Cardiac muscle cell (in vitro differentiated cells and primary cell): ENCODE measurements around the gene SH3RF3. TPM values are rescaled to one million over a fixed set of nuclear protein-coding genes. Genes with fewer than 3 reads are reported as not detected.

Experiments
- DNase-seq, 2 donors: peaks; one replicate each; pipeline versions ENCODE4 v3.0.0 to v3.0.0-alpha.2; 2010 to 2017; ENCODE audit warnings: low read depth in 1 of 2, low spot score in 1 of 2
- H3K27ac ChIP-seq: fragments of 200-600 bp; sonication (generic); 2 replicates; pipeline ENCODE4 v1.5.1; 2016
- H3K27me3 ChIP-seq: fragments of 200-600 bp; sonication (generic); 2 replicates; pipeline ENCODE4 v1.6.0; 2016; ENCODE audit warnings: control low read depth
- H3K36me3 ChIP-seq: fragments of 200-600 bp; sonication (generic); 2 replicates; pipeline ENCODE4 v1.5.1; 2016; ENCODE audit warnings: control low read depth
- H3K4me1 ChIP-seq: fragments of 200-600 bp; sonication (generic); 2 replicates; pipeline ENCODE4 v1.8.1; 2017; ENCODE audit warnings: low read depth, mild to moderate bottlenecking, mixed run types
- H3K4me3 ChIP-seq: fragments of 200-600 bp; sonication (generic); 2 replicates; pipeline ENCODE4 v1.5.1; 2016; ENCODE audit warnings: mild to moderate bottlenecking
- H3K9me3 ChIP-seq: fragments of 200-600 bp; sonication (generic); 2 replicates; pipeline ENCODE4 v1.5.1; 2017; ENCODE audit warnings: low read depth, mild to moderate bottlenecking, control low read depth
- CTCF ChIP-seq: IDR thresholded peaks from 2 replicates; pipeline ENCODE4 v1.5.1; 2012; ENCODE audit warnings: low read depth, mild to moderate bottlenecking, low read length
- polyA plus RNA-seq: library from polyadenylated mRNA; unstranded; fragments of >200 nt; fragmentation: Nextera tagmentation; extraction: Ambion mirVana; gene quantifications from 2 replicates; pipeline ENCODE4 v1.2.1, GENCODE V29; 2016
- total RNA-seq: library from RNA; depleted of rRNA; stranded (reverse); fragments of >200 nt; gene quantifications from 2 replicates; pipeline ENCODE4 v1.2.3, GENCODE V29; 2016

The SH3RF3 gene
- total and polyA plus RNA-seq, 2 experiments from 2014 or later, result 1.2 to 1.7 TPM

DNA sequence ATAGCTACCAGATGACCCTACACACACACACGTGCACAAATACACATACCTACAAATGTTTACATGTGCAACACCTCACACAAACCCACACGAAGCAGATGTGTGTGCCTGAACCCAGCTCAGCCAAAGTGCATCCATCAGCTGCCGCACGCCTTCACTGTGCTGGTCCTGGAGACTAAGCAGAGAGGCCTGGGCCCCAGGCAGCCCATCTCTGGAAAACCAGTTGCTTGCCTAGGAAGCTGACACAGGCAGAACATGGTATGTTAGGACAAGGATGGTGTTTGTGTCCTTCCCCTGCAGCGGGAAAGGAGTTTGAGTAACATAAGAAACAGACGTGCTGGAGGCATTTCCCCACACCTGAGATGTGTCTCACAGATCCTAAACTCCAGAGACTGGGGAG lies 398.1 kb downstream of the SH3RF3 start:
- H3K27me3 ChIP-seq, result no peaks in the 10 kb centered on the region
- H3K4me3 ChIP-seq, result no peak overlapping the region
- H3K36me3 ChIP-seq, result no peaks in the 10 kb centered on the region
- no peak for TF ChIP-seq CTCF
- H3K27ac ChIP-seq, result no peak overlapping the region
- no peaks in the 10 kb centered on the region for H3K4me1 ChIP-seq
- DNase-seq, result no peak
- H3K9me3 ChIP-seq, result no peaks in the 10 kb centered on the region

DNA sequence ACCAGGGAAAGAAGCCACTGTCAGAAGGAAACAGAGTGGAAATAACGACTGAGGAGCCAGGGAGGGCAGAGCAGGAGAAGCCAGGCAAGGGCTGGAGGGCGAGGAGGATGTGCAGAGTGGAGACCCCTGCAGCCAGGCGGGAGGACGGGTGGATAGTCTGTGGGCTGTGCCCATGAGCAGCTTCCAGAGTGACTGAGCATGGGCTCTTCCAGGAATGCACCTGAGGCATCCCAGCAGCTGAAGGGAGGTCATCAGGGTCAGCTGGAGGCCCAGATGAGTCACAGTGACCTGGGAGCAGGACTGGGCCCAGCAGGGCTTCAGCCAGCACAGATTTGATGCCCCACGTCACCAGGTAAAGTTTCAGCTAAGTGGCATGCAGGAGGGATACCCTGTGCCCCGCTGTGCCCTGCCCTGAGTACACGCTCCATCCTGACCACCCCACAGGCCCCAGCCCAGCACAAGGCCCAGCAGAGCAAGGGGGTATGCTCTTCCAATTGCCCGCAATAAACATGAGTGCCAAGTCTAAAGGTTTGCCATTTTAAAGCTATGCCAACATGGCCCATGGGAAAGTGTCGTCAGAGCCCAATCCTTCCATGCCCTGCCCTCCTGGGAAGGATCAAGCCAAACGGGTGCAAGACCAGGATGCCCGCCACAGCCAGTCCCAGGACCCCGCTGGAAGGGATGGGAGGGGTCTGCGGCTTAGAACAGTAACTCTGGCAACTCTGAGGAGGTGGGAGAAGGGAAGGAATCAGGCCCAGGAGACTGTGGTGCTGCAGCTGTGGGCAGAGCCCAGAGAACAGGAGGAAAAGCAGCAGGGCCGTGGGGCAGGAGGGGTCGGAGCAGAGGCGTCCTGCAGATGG lies 399.1 kb downstream of the SH3RF3 start:
- Histone ChIP-seq H3K27ac (no peak overlapping the region), H3K4me3 (no peak overlapping the region), H3K9me3 (no peaks in the 10 kb centered on the region), H3K36me3 (no peaks in the 10 kb centered on the region), H3K27me3 (no peaks in the 10 kb centered on the region), H3K4me1 (no peaks in the 10 kb centered on the region)
- TF ChIP-seq CTCF, result no peak
- DNase-seq, result no peak

GRCh38 chr2:109528811-109529501 lies 400.0 kb downstream of the SH3RF3 start:
- Histone ChIP-seq H3K4me3 (no peak overlapping the region), H3K4me1 (peaks cover 6% of the 10 kb centered on the region), H3K27ac (no peak overlapping the region), H3K9me3 (no peaks in the 10 kb centered on the region), H3K36me3 (no peaks in the 10 kb centered on the region), H3K27me3 (no peaks in the 10 kb centered on the region)
- TF ChIP-seq CTCF, result no peak
- no peak for DNase-seq

DNA sequence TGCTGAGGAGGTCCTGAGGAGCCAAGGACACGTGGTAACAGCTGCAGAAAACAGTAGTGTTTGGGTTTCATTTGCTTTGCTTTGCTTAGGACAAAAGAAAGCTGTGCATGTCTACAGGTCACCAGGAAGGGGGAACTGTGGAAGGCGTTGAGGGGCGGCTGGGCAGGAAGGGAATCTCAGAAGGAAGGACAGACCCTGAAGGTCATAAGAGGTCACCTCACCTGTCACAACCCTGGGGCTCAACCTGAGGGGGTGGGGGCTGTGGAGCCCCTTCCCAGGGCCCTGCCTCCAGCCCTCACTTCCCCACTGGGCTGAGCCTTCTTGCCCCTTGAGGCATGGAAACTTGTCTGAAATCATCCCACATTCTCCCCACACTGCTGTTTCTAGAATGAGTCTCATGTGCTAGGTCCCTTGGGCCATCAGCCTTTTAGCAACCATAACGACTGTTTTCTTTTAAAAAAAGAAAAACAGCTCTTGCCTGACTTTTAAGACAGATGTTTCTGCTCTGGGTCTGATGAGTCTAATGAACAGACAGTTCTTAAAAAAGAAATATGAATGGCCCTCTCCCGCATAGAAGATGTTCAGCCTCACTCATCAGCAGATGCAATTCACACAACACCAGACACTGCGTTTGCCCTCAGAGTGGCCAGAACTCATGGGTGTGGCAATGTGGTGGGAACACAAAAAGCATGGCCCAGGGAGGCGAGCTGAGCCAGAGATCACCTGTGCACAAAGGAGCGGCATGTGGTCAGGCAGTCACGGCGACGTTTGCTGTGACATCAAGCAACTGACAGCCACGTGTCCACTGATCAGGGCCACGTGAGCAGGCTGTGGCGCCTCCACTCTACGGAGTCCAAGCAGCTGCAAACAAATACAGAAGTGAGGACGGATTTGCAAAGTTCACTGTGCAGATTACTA lies 400.8 kb downstream of the SH3RF3 start:
- H3K4me1 ChIP-seq, result peaks cover 12% of the 10 kb centered on the region
- no peaks in the 10 kb centered on the region for H3K9me3 ChIP-seq
- DNase-seq, result peak in 1 of 2 donors; percentile 10
- no peaks in the 10 kb centered on the region for H3K36me3 ChIP-seq
- no peak overlapping the region for H3K27ac ChIP-seq
- no peak for TF ChIP-seq CTCF
- no peaks in the 10 kb centered on the region for H3K27me3 ChIP-seq
- no peak overlapping the region for H3K4me3 ChIP-seq

- Histone ChIP-seq H3K27me3 (no peaks in the 10 kb centered on the region), H3K36me3 (no peaks in the 10 kb centered on the region), H3K4me1 (peaks cover 21% of the 10 kb centered on the region), H3K4me3 (no peak overlapping the region), H3K27ac (no peak overlapping the region), H3K9me3 (no peaks in the 10 kb centered on the region)
- TF ChIP-seq CTCF, result no peak
- no peak for DNase-seq
Measured at GRCh38 chr2:109530712-109531111, 401.7 kb downstream of the SH3RF3 start.
